Right hindlimb (tissue), 1 donor: ENCODE measurements around the gene ADCY3.

ENCODE experiments used
- DNase-seq: peaks from one replicate; pipeline ENCODE4 v3.0.0-alpha.2; 2018

Gene ADCY3

GRCh38 chr2:24899361-24899910, 20.6 kb downstream of the ADCY3 start:
- no peak for DNase-seq

GRCh38 chr2:24898122-24899109, 21.6 kb downstream of the ADCY3 start:
- DNase-seq: no peak

GRCh38 chr2:24894750-24895149, 25.3 kb downstream of the ADCY3 start:
- no peak for DNase-seq

- DNase-seq: no peak
Measured at GRCh38 chr2:24893934-24894333, 26.1 kb downstream of the ADCY3 start.

GRCh38 chr2:24892928-24893327, 27.1 kb downstream of the ADCY3 start:
- no peak for DNase-seq

- no peak for DNase-seq
Measured at GRCh38 chr2:24891201-24891600, 28.8 kb downstream of the ADCY3 start.

DNA sequence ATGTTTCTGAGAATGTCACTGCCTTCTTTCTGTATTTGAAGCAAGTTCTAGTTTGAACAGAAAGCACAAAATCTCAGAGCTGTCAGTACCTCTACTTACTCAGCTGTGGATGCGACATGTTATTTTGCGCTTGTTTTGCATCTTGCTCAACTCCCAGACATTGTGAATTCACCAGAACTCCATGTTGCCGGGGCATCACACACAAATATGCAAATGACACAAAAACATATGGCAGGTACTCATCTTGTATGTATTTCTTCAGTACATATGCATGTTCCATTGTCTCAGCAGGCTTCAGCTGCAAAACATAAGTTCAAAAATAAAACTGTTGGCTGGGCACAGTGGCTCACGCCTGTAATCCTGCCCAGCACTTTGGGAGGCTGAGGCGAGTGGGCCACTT, 30.8 kb downstream of the ADCY3 start:
- no peak for DNase-seq

DNA sequence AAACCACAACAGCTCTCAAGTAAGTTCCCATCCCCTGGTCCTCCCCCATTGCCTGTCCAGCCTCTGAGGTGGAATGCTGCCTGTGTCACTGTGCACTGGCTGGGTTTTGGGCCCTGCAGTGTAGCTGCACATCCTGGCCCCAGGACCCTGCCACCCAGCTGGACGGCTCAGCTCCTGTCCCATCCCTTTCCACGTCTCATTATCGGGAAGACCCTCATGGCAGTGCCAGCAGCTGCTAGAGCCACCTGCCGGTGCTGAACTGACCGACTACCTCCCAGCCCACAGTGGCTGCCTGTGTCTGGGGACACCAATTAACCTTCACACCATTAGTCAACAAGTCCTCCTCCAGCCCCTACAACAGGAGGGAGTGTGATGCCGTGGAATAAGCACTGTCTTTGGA, 31.9 kb downstream of the ADCY3 start:
- DNase-seq: no peak

DNA sequence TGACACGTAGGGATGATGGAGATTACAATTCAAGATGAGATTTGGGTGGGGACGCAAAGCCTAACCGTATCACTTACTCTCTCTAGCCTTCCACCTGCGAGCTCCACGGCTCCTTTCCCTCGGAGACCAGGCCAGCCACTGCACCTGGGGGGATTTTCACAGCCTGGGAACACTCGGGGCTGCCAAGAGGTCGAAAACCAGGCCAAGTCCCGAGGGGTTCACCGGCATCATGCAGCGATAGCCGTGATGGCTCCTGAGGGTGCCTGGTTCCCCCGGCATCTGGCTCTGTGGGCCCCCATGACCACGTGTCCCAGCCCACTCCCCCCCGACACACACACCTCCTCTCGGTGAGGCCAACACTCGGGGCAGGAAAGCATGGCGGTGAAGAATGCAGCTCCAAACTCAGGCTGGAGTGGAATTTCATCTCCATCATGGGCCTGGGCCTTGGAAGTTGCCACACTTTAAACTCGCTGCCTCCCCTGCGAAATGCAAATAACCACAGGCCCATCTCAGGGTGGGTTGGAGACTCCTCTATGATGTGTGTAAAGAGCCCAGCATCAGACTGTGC, 32.6 kb downstream of the ADCY3 start:
- DNase-seq: no peak

- DNase-seq: no peak
Measured at GRCh38 chr2:24886691-24887304, 33.2 kb downstream of the ADCY3 start.

DNA sequence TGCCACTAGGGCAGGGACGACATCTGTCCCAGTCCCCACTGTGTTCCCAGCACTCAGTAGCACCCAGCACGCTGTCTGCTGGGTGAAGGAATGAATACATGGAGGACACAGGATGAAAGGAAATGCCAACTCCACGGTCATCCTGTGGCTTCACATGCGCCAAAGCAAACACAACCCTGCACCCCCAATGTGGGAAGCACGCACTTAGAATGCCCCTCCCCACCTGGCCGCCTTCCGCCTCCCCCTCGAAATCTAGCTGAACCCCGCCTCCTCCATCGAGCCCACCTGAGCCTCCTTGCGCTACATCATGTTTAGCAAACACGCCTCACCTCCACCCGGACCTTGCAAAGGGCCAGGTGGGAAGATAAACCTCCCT, 33.9 kb downstream of the ADCY3 start:
- DNase-seq: no peak

GRCh38 chr2:24885221-24886125, 34.6 kb downstream of the ADCY3 start:
- peak; percentile 68 for DNase-seq

GRCh38 chr2:24883946-24884345, 36.1 kb downstream of the ADCY3 start:
- no peak for DNase-seq

DNA sequence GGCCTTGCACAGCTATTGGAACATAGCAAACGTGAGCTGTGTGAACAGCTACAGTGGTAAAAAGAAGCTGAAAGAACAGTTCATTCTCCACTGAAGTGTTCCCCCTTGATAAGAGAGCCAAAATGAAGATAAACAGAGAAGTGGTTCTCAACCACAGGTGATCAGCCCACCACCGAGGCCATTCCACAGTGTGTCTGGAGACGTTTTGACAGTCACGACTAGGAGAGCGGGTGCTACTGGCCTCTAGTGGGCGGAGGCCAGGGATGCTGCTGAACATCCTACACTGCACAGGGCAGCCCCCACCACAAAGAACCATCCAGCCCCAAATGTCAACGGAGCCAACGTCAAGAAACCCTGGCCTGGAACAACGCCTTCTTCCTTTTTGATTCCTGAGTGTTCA, 38.4 kb downstream of the ADCY3 start:
- DNase-seq: no peak

DNA sequence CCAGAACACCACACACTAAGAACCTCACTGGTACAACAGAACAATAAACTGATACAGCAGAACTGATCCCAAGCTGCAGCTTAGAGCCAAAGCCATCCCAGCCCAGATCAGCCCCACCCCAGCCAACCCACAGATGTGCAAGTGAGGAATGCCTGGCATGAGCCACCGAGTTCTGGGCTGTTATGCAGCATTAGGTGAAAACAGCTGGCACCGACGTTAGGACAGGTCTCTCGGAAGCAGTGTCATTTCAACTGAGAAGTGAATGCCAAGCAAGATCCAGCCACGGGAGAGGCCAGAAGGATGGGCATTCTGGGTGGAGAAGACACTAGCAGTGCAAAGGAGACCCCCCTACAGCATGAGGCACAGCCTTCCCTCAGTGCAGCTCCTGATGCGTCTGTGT, 38.9 kb downstream of the ADCY3 start:
- no peak for DNase-seq

DNA sequence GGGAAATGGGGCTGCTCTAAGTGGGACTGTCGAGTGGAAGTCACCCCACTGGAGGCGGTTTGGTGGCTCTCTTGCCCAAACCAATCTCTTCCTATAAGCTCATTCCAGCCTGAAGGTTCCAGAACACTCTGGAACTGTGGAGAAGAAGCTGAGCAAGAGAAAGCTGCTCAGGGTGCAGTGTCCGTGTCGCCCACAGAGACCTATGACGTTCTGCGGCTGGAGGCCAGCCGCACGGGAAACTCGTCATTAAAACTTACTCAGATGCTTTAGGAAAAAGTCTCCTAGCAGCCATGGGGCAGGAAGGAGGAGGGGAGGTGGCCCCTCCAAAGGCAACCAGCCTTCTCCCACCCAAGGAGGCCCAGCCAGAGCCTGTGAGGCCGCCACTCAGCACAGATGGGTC, 41.7 kb downstream of the ADCY3 start:
- DNase-seq: no peak

- no peak for DNase-seq
Measured at GRCh38 chr2:24877646-24878045, 42.4 kb downstream of the ADCY3 start.

GRCh38 chr2:24877067-24877466, 43.0 kb downstream of the ADCY3 start:
- DNase-seq: no peak

DNA sequence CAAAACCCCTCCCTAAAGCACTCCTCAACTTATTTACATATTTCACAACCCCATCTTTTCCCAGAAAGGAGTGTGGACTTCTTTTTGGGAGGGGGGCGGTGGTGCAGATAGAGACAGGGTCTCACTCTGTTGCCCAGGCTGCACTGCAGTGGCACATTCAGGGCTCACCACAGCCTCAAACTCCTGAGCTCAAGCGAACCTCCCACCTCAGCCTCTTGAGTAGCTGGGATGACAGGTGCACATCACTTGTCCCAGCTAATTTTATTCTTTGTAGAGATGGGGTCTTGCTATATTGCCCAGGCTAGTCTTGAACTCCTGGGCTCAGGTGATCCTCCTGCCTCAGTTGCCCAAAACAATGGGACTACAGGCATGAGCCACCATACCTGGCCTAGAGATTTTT, 44.1 kb downstream of the ADCY3 start:
- no peak for DNase-seq

- DNase-seq: peak; percentile 62
Measured at GRCh38 chr2:24875272-24875671, 44.8 kb downstream of the ADCY3 start.

GRCh38 chr2:24874035-24874434, 46.0 kb downstream of the ADCY3 start:
- DNase-seq: no peak

DNA sequence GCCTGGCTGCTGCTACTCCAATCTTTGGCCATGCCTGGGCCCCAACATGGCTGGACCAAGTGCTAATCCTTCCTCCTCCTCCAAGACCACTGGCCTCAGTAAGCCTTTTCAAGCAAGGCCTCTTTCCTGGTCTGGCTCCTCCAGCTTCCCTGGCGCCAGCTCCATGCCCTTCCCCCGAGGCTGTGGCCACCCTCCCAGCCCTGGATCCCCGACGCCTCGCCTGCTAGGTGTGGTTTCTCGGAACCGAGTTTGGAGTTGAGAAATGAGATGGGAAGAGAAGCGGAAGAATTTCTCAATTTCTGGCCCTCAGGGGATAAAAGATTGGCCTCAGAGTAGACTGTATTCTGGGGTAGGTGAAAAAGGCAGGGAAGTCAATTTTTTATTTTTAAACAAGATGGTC, 46.4 kb downstream of the ADCY3 start:
- no peak for DNase-seq
